NT2/D1 (cell line): ENCODE results near the gene ELOVL4.

Experiments used
- SUZ12 ChIP-seq: IDR thresholded peaks from 2 replicates; pipeline ENCODE4 v1.6.1; 2011; ENCODE audit not compliant: insufficient read length, insufficient read depth; ENCODE audit errors: extremely low read depth
- ZNF274 ChIP-seq: IDR thresholded peaks from 2 replicates; pipeline ENCODE4 v1.6.1; 2011; ENCODE audit warnings: mild to moderate bottlenecking, low read depth, low read length

GRCh38 chr6:79954849-79955248 lies 7.5 kb upstream of the ELOVL4 start:
- TF ChIP-seq SUZ12: no peak
- no peak for TF ChIP-seq ZNF274
